ENCODE measurements around the gene GPR85.

GRCh38 chr7:113054938-113055337 lies 31.7 kb downstream of the GPR85 start:
- no peak for TF ChIP-seq ZNF274 (IDR thresholded peaks at IDR 0.05; ENCODE audit: low read depth, low read length)
- no peak for TF ChIP-seq YY1 (IDR thresholded peaks at IDR 0.05; ENCODE audit: insufficient read depth, insufficient read length)

Data from NT2/D1 (cell line).